ENCODE measurements around the gene MBOAT1. TPM values are rescaled to one million over a fixed set of nuclear protein-coding genes. Genes with fewer than 3 reads are reported as not detected.

MBOAT1 gene
- total RNA-seq, 2 experiments from 2014 or later = not detected

- ChIA-PET CTCF (ENCODE audit: unreplicated experiment) (no interaction called here), POLR2A (interaction anchor here (0.7 kb wide), 2 partner anchors 333 to 1316 kb away, joined by 3 to 4 read pairs; no protein-coding TSS in a partner anchor)
- Histone ChIP-seq H3K36me3 (ENCODE audit: insufficient read depth, low read length) (no peaks in the 10 kb centered on the region), H2AFZ (ENCODE audit: low read length) (no peak overlapping the region), H3K4me2 (ENCODE audit: low read length) (no peak overlapping the region), H3K4me3 (ENCODE audit: low read depth, low read length, poor library complexity, severe bottlenecking) (no peak overlapping the region), H3K9me2 (ENCODE audit: insufficient read depth, low read length) (no peaks in the 10 kb centered on the region), H4K20me1 (ENCODE audit: insufficient read depth, low read length) (no peaks in the 10 kb centered on the region), H3K9me3 (ENCODE audit: low read length) (no peaks in the 10 kb centered on the region), H3K27ac (ENCODE audit: low read depth, low read length, poor library complexity, severe bottlenecking) (no peak overlapping the region), H3K4me1 (ENCODE audit: insufficient read depth, low read length, poor library complexity, severe bottlenecking) (no peaks in the 10 kb centered on the region), H3K79me2 (ENCODE audit: insufficient read depth, low read depth, low read length) (no peaks in the 10 kb centered on the region)
- TF ChIP-seq, protein P1, sequence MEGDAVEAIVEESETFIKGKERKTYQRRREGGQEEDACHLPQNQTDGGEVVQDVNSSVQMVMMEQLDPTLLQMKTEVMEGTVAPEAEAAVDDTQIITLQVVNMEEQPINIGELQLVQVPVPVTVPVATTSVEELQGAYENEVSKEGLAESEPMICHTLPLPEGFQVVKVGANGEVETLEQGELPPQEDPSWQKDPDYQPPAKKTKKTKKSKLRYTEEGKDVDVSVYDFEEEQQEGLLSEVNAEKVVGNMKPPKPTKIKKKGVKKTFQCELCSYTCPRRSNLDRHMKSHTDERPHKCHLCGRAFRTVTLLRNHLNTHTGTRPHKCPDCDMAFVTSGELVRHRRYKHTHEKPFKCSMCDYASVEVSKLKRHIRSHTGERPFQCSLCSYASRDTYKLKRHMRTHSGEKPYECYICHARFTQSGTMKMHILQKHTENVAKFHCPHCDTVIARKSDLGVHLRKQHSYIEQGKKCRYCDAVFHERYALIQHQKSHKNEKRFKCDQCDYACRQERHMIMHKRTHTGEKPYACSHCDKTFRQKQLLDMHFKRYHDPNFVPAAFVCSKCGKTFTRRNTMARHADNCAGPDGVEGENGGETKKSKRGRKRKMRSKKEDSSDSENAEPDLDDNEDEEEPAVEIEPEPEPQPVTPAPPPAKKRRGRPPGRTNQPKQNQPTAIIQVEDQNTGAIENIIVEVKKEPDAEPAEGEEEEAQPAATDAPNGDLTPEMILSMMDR (conservative IDR thresholded peaks at IDR 0.05; ENCODE audit: low read length) = no peak
- no peak for TF ChIP-seq EZH2phosphoT487 (IDR thresholded peaks at IDR 0.05; ENCODE audit: borderline replicate concordance, low read depth, low read length)
- intact Hi-C loops (cut with micrococcal nuclease; ENCODE audit: unreplicated experiment) = no loop called here
- DNase-seq (ENCODE audit: low spot score) = no peak
- no TSS peak for BruUV-seq (replicated peaks)
These were observed 10.0 kb downstream of the MBOAT1 start for GRCh38 chr6:20202324-20202658.

DNA sequence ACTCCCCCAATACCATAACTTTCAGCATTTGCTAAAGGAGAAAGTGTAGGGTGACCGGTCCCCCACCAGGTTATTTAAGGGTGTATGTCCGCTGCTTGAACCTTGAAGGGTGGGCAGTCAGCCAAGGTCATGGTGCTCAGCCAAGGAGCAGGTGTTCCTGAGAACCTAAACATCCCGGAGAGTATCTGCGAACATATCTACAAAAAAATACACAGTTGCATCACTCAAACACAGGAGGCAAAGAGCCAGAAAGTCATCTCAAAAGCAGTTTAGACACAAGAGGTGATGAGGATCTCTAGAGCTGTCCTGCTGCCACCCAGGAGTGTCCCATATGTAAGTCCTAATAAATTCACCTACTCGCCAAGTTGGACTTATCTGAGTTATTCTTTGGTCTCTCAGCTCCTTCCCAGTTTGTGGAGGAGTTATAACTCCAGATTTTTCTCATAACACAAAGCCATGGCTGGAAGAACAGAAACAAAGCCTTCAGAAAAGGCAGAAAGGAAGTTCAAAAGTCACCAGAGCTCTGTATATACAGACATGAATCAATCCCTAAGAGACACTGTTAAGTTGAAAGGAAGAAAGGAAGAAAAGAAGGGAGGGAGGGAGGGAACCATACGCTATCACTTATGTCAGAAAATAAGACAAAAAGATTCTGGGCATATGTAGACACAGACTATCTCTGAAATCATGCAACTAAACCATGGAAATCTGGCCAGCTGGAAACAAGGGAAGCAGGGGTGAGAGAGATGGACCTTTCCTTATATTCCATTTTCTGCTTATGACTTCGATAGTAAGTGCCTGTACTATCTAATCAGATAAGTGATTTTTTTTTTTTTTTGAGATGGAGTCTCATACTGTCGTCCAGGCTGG is 11.3 kb downstream of the MBOAT1 start:
- ChIA-PET POLR2A (interaction anchor here (0.6 to 1.0 kb wide), 6 partner anchors 15 to 1817 kb away, joined by 3 to 5 read pairs (median 3); no protein-coding TSS in a partner anchor), CTCF (ENCODE audit: unreplicated experiment) (no interaction called here)
- H3K9me3 ChIP-seq (ENCODE audit: low read length) = no peaks in the 10 kb centered on the region
- H3K79me2 ChIP-seq (ENCODE audit: insufficient read depth, low read depth, low read length) = no peaks in the 10 kb centered on the region
- no peak for DNase-seq (ENCODE audit: low spot score)
- H4K20me1 ChIP-seq (ENCODE audit: insufficient read depth, low read length) = no peaks in the 10 kb centered on the region
- H2AFZ ChIP-seq (ENCODE audit: low read length) = no peak overlapping the region
- H3K27ac ChIP-seq (ENCODE audit: low read depth, low read length, poor library complexity, severe bottlenecking) = no peak overlapping the region
- TF ChIP-seq EZH2phosphoT487 (IDR thresholded peaks at IDR 0.05; ENCODE audit: borderline replicate concordance, low read depth, low read length) = no peak
- TF ChIP-seq, protein P1 (conservative IDR thresholded peaks at IDR 0.05; ENCODE audit: low read length) = no peak
- no peak overlapping the region for H3K4me3 ChIP-seq (ENCODE audit: low read depth, low read length, poor library complexity, severe bottlenecking)
- H3K4me2 ChIP-seq (ENCODE audit: low read length) = no peak overlapping the region
- no peaks in the 10 kb centered on the region for H3K36me3 ChIP-seq (ENCODE audit: insufficient read depth, low read length)
- no peaks in the 10 kb centered on the region for H3K4me1 ChIP-seq (ENCODE audit: insufficient read depth, low read length, poor library complexity, severe bottlenecking)
- H3K9me2 ChIP-seq (ENCODE audit: insufficient read depth, low read length) = no peaks in the 10 kb centered on the region
- no TSS peak for BruUV-seq (replicated peaks)
- intact Hi-C loops (cut with micrococcal nuclease; ENCODE audit: unreplicated experiment) = no loop called here

- H3K4me3 ChIP-seq (ENCODE audit: low read depth, low read length, poor library complexity, severe bottlenecking) = no peak overlapping the region
- intact Hi-C loops (cut with micrococcal nuclease; ENCODE audit: unreplicated experiment) = no loop called here
- H4K20me1 ChIP-seq (ENCODE audit: insufficient read depth, low read length) = no peaks in the 10 kb centered on the region
- no peak for TF ChIP-seq EZH2phosphoT487 (IDR thresholded peaks at IDR 0.05; ENCODE audit: borderline replicate concordance, low read depth, low read length)
- TF ChIP-seq, protein P1 (conservative IDR thresholded peaks at IDR 0.05; ENCODE audit: low read length) = no peak
- no peaks in the 10 kb centered on the region for H3K79me2 ChIP-seq (ENCODE audit: insufficient read depth, low read depth, low read length)
- H3K9me2 ChIP-seq (ENCODE audit: insufficient read depth, low read length) = no peaks in the 10 kb centered on the region
- no peak for DNase-seq (ENCODE audit: low spot score)
- ChIA-PET POLR2A (no interaction called here), CTCF (ENCODE audit: unreplicated experiment) (no interaction called here)
- no peaks in the 10 kb centered on the region for H3K9me3 ChIP-seq (ENCODE audit: low read length)
- H3K36me3 ChIP-seq (ENCODE audit: insufficient read depth, low read length) = no peaks in the 10 kb centered on the region
- no TSS peak for BruUV-seq (replicated peaks)
- no peaks in the 10 kb centered on the region for H3K4me1 ChIP-seq (ENCODE audit: insufficient read depth, low read length, poor library complexity, severe bottlenecking)
- H2AFZ ChIP-seq (ENCODE audit: low read length) = no peak overlapping the region
- H3K4me2 ChIP-seq (ENCODE audit: low read length) = no peak overlapping the region
- H3K27ac ChIP-seq (ENCODE audit: low read depth, low read length, poor library complexity, severe bottlenecking) = no peak overlapping the region
These were observed 13.5 kb downstream of the MBOAT1 start for GRCh38 chr6:20198775-20199174.
